Urinary bladder (tissue), 4 donors: ENCODE data around the gene WRAP73. TPM values are rescaled to one million over a fixed set of nuclear protein-coding genes. Genes with fewer than 3 reads are reported as not detected.

Source experiments
- DNase-seq: peaks from one replicate; pipeline ENCODE4 v3.0.0-alpha.2; 2015; ENCODE audit errors: extremely low spot score
- H3K27ac ChIP-seq: one replicate; pipeline ENCODE4 v1.5.1; 2013; ENCODE audit warnings: low read depth, mild to moderate bottlenecking, moderate library complexity
- H3K36me3 ChIP-seq: one replicate; pipeline ENCODE4 v1.6.1; 2013; ENCODE audit warnings: mild to moderate bottlenecking, moderate library complexity; ENCODE audit not compliant: insufficient read depth
- H3K4me1 ChIP-seq: one replicate; pipeline ENCODE4 v1.6.1; 2013; ENCODE audit warnings: mild to moderate bottlenecking, moderate library complexity; ENCODE audit not compliant: insufficient read depth
- H3K4me3 ChIP-seq: one replicate; pipeline ENCODE4 v1.5.1; 2013; ENCODE audit warnings: low read depth, low read length
- WGBS: extraction: QIAGEN DNeasy Blood & Tissue Kit; methylation state at CpG from one replicate; pipeline ENCODE4 v1.1.7; 2013; 5-methylcytosine and 5-hydroxymethylcytosine counted together
- polyA plus RNA-seq: library from polyadenylated mRNA; stranded (reverse); fragments of 200-250 nt; gene quantifications from one replicate; pipeline ENCODE4 v1.2.3, GENCODE V29; 2013
- total RNA-seq: library from RNA; depleted of rRNA; stranded (reverse); fragments of >200 nt; gene quantifications from one replicate; pipeline ENCODE4 v1.2.3, GENCODE V29; 2014
- donor health status: healthy with polysubstance abuse.
- donor health status: healthy.

WRAP73 gene
- total and polyA plus RNA-seq, 2 donors: 8.1 to 21.2 TPM

DNA sequence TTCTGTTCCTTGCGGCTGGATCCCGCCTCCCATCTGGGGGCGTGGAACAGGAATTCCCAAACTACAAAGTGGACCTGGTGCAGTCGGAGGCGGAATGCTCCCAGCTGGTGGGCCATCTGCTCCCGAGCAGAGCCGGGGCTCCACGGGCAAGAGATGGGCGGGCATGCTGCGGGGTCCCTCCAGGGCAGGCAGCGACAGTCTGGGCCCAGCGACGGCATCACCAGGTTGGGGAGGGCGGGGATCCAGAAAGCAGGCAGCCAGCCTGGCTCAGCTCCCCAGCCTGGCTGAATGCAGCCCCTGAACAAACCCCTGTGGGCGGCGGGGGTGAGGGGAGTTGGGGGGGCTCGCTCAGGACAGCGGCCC lies 42.2 kb downstream of the WRAP73 start:
- WGBS: 85% methylated on average over 18 of the region's 18 CpGs
- Histone ChIP-seq H3K27ac (no peak overlapping the region), H3K36me3 (no peaks in the 10 kb centered on the region), H3K4me3 (no peak overlapping the region), H3K4me1 (no peaks in the 10 kb centered on the region)
- DNase-seq: no peak

DNA sequence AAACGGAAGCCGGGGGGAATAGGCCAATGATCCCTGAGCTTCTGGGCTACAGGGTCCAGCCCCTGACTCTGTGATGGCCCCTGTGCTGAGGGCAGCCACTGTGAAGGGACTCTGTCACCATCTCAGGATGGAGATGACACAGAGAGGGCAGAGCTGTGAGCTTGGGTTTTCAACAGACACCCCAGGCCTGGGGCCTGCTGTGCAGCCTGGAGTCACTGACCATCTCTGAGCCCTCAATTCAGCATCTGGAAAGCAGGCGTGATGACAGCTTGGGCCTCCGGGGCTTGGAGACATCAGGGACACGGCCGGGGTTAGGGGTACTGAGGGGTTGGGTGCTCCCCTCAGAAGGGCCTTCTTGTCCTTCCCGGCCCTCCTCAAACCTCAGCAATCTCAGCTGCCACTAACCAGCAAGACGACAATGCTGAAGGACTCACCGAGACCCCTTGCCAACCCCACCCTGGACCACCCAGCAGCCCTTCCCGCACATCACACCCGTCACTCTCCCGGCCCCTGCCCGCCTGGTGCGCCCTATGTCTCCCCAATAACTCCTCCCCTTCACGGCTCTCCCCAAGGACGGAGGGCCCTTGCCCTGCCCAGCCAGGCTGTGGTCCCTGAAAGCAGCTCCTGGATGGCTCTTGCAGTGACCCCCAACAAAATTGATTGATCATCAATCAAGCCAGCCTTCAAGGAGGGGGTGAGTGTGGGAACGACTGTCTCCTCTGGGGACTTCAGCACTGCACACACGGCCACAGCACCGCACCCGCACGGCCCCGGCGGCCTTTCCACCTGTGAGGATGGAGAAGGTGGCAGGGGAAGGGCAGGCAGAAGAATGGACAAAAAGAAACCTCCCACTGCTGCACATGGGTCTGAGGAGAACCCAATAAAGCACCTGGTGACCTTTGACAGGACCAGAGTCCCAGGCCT lies 42.9 kb downstream of the WRAP73 start:
- DNase-seq: no peak
- H3K27ac ChIP-seq: no peak overlapping the region
- 90% methylated on average over 23 of the region's 23 CpGs for WGBS
- no peaks in the 10 kb centered on the region for H3K36me3 ChIP-seq
- no peaks in the 10 kb centered on the region for H3K4me1 ChIP-seq
- no peak overlapping the region for H3K4me3 ChIP-seq

DNA sequence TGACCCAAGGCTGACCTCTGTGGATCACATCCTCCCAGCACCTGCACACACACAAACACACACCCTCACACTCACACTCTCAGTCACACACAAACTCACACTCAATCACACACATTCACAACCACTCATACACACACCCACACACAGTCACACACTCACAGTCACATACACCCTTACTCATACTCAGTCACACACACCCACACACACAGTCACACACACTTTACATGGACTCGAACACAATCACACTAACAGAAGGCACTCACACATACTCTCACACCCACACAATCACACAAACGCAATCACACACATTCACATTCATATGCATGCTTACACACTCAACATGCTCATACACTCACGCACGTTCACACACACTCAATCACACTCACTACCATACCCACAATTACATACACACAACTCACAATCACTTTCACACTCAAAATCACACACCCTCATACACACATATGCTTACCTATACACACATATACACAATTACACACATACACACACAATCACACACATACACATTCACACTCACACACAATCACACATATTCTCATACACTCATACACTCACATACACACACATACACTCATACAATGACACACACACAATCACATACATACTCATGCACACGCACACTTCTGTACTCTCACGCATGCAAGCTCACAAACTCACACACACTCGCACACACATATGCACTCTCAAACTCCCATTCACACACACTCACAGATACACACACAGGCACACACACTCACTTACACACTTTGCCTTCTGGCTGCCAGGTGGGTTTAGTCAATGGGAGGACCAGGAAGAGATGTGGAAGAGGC lies 44.7 kb downstream of the WRAP73 start:
- no peaks in the 10 kb centered on the region for H3K4me1 ChIP-seq
- no peak for DNase-seq
- no peaks in the 10 kb centered on the region for H3K36me3 ChIP-seq
- H3K4me3 ChIP-seq: no peak overlapping the region
- no peak overlapping the region for H3K27ac ChIP-seq
- 88% methylated on average over 7 of the region's 7 CpGs for WGBS

DNA sequence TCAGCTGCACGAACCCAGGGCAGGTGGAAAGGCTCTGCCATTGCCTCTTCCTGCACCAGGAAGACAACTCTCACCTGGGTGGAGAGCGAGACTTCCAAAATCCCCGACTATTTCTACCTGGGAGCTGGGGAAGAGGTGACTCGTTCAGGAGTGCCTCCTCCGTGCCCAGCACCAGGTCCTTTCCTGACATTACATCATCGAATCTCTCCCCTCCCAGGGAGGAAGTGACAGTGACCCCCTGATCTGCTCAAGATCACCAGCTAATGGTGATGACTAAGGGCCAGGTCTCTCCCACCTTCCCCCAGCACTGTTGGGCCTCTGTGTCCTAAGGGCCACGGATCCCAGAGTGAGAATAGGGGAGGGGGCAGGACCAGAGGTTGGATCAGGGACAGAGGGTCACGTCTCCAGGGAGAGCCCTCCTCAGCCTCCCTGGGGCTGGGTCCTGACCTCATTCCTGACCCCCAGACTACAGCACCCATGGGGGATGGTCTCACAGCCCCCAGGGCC lies 45.4 kb downstream of the WRAP73 start:
- 91% methylated on average over 8 of the region's 8 CpGs for WGBS
- no peaks in the 10 kb centered on the region for H3K36me3 ChIP-seq
- H3K4me1 ChIP-seq: no peaks in the 10 kb centered on the region
- H3K27ac ChIP-seq: no peak overlapping the region
- no peak overlapping the region for H3K4me3 ChIP-seq
- DNase-seq: no peak

DNA sequence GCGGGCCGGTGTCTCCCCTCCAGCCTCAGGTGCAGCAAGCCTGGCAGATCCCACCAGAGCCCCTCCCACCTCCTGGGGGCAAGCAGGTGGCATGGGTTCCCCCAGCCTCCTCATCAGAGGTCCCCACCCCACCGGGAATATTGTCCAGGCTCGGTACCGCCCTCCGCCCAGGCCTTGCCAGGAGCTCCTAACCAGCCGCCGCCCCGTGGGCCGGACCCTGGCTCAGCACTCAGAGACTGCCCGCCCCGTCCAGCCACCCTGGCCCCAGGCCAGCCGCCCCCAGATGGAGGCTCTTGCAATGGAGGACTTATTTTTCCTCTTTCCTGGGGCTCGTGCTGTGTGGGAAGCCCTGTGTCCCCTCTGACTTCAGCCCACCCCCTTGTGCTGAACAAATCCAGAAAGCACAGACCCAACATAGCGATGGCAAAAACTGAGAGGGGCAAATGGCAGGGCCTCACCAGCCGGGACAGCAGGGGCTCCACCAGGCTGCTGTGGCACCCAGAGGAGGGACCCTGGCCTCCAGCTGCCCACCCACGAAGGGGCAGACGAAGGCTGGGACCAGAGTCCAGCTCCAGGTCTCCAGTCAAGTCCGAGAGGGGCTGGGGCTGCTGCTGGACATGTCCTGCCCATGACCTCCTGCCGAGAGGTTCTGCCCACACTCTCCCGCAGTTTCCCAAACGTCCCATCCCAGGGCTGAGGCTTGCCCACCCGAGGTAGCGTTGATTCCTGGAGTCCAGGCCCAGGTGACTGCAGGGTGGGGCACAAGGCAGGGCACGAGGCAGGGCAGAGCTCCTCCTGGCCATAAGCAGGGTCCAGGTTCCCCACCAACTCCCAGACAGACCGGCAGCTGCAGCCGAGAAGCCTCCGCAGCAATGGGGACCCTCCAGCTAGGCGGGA lies 46.1 kb downstream of the WRAP73 start:
- Histone ChIP-seq H3K36me3 (no peaks in the 10 kb centered on the region), H3K27ac (no peak overlapping the region), H3K4me3 (no peak overlapping the region), H3K4me1 (no peaks in the 10 kb centered on the region)
- WGBS: 80% methylated on average over 29 of the region's 29 CpGs
- DNase-seq: no peak

DNA sequence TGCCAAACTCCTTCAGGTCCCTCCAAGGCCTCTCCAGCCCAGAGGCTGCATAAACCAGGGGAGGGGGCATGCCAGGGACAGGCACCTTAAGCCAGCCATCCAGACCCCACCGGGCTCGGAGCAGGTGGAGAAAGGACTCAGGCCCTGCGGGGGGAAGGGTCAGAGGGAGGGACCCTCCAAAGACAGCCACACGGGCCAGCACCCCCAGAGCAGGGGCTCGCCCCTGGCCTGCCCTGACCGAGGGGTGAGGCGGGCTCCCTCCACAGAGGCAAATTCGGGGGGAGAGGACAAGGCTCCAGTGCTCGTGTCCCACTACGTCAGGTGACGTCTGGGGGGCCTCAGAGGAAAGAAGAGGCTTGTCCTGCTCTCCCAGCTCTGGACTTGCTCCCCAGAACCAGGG lies 46.7 kb downstream of the WRAP73 start:
- H3K4me1 ChIP-seq: no peaks in the 10 kb centered on the region
- DNase-seq: no peak
- 92% methylated on average over 11 of the region's 11 CpGs for WGBS

DNA sequence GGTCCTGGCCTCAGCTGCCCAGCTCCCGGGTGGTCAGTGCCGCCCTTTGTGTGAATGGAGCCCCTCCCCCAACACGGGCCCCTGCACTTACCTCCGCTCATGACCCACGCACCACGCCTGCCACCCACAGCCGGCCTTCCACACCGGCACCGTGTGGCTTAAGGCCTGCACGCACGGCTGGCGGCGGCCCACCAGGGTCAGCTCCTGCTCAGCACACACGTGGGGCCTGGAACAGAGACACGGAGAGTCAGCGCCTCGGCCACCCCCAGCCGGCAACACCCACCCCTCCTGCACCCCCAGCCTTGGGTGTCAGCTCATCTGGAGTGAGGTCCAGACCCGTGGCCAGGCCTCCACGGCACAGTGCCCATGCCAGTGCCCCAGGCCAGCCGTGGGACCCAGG lies 47.5 kb downstream of the WRAP73 start:
- H3K36me3 ChIP-seq: no peaks in the 10 kb centered on the region
- 86% methylated on average over 21 of the region's 21 CpGs for WGBS
- DNase-seq: no peak
- H3K27ac ChIP-seq: no peak overlapping the region
- no peak overlapping the region for H3K4me3 ChIP-seq
- H3K4me1 ChIP-seq: no peaks in the 10 kb centered on the region

More for the DNA sequence above, 46.7 kb downstream of the WRAP73 start:
- Histone ChIP-seq H3K36me3 (no peaks in the 10 kb centered on the region), H3K4me3 (no peak overlapping the region), H3K27ac (no peak overlapping the region)

DNA sequence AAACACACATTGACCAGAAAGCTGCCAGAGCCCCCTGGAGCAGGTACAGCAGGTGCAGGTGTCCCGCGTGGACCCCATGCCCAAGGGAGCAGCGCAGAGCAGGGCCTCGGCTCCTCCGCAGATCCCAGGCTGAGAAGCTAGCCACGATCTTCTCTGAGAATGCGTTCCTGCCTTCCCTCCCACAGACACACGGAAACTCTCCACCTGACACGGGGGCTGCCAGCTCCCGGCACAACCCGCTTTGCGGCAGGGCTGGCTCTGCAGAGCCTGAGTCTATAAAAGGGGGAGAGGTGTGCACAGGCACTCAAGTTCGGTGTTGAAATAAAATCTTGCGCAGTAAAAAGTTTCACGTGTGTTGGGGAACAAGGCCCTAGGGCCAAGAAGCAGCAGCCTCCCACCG lies 48.2 kb downstream of the WRAP73 start:
- Histone ChIP-seq H3K27ac (no peak overlapping the region), H3K4me1 (no peaks in the 10 kb centered on the region), H3K36me3 (no peaks in the 10 kb centered on the region), H3K4me3 (no peak overlapping the region)
- 85% methylated on average over 16 of the region's 16 CpGs for WGBS
- no peak for DNase-seq

DNA sequence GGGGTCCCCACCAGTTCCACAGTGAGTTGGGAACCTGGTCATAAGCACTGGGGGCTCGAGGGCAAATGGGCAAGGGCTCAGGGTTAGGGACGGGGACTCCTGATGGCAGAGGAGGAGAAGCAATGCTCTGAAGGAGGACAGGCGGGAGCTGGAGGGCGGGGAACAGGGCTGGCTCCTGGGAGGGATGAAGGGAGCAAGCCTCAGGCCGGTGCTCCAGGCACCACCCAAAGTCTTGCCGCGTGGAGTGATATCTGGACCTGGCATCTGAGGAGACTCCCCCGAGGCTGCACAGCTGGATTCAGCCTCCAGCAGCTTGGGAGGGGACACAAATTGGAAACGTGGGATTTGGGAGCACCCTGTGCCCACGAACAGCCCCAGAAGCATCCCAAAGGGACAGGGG lies 49.5 kb downstream of the WRAP73 start:
- Histone ChIP-seq H3K4me1 (no peaks in the 10 kb centered on the region), H3K27ac (no peak overlapping the region), H3K36me3 (no peaks in the 10 kb centered on the region), H3K4me3 (no peak overlapping the region)
- WGBS: 76% methylated on average over 10 of the region's 10 CpGs
- no peak for DNase-seq

DNA sequence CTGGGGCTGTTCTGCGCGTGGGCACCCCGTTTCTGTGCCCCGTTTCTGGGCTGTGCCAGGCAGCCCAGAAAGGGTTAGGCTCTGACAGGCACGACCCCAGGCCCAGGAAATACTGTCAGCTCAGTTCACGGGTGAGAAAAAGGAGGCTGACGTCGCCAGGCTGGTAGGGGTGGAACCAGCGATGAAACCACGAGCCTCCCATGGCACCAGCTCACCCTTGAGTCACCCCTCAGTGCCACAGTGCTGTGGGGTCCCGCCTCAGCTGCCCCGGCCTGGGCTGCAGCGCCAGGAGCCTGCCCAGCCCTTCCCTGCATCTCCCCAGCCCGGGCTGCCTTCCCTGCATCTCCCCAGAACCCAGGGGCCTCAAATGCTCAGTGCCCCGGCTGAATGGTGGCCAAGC lies 50.1 kb downstream of the WRAP73 start:
- no peak overlapping the region for H3K4me3 ChIP-seq
- H3K36me3 ChIP-seq: no peaks in the 10 kb centered on the region
- 84% methylated on average over 15 of the region's 15 CpGs for WGBS
- no peak overlapping the region for H3K27ac ChIP-seq
- no peaks in the 10 kb centered on the region for H3K4me1 ChIP-seq
- no peak for DNase-seq

DNA sequence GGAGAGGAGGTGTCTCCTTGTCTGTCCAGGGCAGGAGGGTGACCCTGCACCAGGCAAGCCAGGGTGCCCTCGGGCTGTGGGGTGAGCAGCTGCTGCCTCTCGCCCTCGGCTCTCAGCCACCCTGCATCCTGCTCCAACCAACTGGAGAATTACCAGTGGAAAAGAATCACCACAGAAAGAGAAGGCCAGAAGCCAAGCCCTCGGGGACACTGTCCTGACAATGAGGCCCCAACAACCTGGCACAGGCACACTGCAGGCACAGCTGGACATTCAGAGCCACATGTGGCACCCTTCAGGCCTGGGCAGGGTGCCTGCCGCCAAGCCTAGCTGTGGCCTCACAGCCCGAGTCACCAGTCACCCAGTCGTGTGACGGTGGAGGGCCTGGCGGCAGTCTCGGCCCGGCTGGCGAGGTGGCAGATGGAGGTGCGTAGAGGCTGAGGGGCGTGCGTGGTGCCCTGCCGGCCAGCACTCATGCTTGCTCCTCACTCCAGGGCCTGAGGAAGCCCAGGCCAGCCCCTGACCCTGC lies 50.6 kb downstream of the WRAP73 start:
- H3K36me3 ChIP-seq: no peaks in the 10 kb centered on the region
- DNase-seq: no peak
- no peak overlapping the region for H3K4me3 ChIP-seq
- no peak overlapping the region for H3K27ac ChIP-seq
- WGBS: 86% methylated on average over 16 of the region's 16 CpGs
- H3K4me1 ChIP-seq: no peaks in the 10 kb centered on the region

DNA sequence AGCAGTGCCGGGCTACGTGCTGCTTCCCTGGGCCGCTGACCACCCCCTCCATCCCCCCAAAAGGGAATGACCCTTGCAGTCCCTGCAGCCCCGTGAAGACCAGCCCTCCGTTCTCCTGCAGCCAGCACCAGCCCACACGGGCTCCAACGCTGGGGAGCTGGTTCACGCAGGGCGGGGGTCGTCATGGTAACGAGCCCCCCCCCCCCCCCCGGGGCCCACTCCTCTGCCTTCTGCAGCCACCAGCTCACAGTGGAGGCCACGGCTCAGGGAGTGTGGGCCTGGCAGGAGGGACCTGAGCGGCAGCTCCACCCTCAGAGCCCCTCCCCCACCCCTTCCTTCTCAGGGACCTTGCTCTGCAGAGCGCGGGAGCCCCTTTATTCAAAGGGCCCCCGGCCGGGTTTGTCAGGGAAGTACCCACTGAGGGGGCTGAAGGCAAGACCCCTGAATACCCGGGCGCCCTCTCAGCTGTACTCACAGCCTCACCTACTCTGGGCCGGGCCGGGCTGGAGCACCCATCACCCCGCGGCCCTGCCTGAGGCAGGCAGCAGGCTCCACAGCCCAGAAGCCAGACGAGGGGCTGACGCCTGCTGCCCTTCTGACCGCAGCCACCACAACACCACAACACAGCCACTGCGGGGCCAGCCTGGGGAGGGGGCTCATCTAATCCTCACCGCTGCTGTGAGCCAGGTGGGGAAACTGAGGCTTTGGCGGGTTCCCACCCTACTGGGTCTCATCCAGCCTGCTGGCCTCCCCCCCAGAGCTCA lies 51.2 kb downstream of the WRAP73 start:
- Histone ChIP-seq H3K4me1 (no peaks in the 10 kb centered on the region), H3K36me3 (no peaks in the 10 kb centered on the region), H3K4me3 (no peak overlapping the region), H3K27ac (no peak overlapping the region)
- DNase-seq: no peak
- WGBS: 37% methylated on average over 30 of the region's 30 CpGs
